ENCODE results near the gene VANGL2.

Gene VANGL2

GRCh38 chr1:160363951-160364735, 36.2 kb upstream of the VANGL2 start:
- no peak for TF ChIP-seq GATA3 (IDR thresholded peaks at IDR 0.05; ENCODE audit: low read depth, low read length)
- no peak for TF ChIP-seq GATA2 (IDR thresholded peaks at IDR 0.05; ENCODE audit: low read depth, low read length)

- TF ChIP-seq GATA3 (IDR thresholded peaks at IDR 0.05; ENCODE audit: low read depth, low read length) (no peak), GATA2 (IDR thresholded peaks at IDR 0.05; ENCODE audit: low read depth, low read length) (no peak)
These were observed 35.0 kb upstream of the VANGL2 start for GRCh38 chr1:160365325-160365724.

GRCh38 chr1:160366731-160367515, 33.4 kb upstream of the VANGL2 start, which contains the start of gene NHLH1:
Gene NHLH1 (plus strand): TSS chr1:160367071. CDS start chr1:160370732, 3,661 bp downstream.
- TF ChIP-seq GATA3 (IDR thresholded peaks at IDR 0.05; ENCODE audit: low read depth, low read length) = no peak

- TF ChIP-seq GATA2 (IDR thresholded peaks at IDR 0.05; ENCODE audit: low read depth, low read length) (no peak), GATA3 (IDR thresholded peaks at IDR 0.05; ENCODE audit: low read depth, low read length) (no peak)
These were observed 32.9 kb upstream of the VANGL2 start for GRCh38 chr1:160367516-160367900.

- TF ChIP-seq GATA2 (IDR thresholded peaks at IDR 0.05; ENCODE audit: low read depth, low read length) = no peak
- no peak for TF ChIP-seq GATA3 (IDR thresholded peaks at IDR 0.05; ENCODE audit: low read depth, low read length)
These were observed 32.1 kb upstream of the VANGL2 start for GRCh38 chr1:160367934-160368923.

- TF ChIP-seq GATA3 (IDR thresholded peaks at IDR 0.05; ENCODE audit: low read depth, low read length) (no peak), GATA2 (IDR thresholded peaks at IDR 0.05; ENCODE audit: low read depth, low read length) (no peak)
These were observed 31.3 kb upstream of the VANGL2 start for GRCh38 chr1:160369087-160369486.

GRCh38 chr1:160370561-160371345, 29.6 kb upstream of the VANGL2 start:
- TF ChIP-seq GATA3 (IDR thresholded peaks at IDR 0.05; ENCODE audit: low read depth, low read length) (no peak), GATA2 (IDR thresholded peaks at IDR 0.05; ENCODE audit: low read depth, low read length) (no peak)

- no peak for TF ChIP-seq GATA2 (IDR thresholded peaks at IDR 0.05; ENCODE audit: low read depth, low read length)
- no peak for TF ChIP-seq GATA3 (IDR thresholded peaks at IDR 0.05; ENCODE audit: low read depth, low read length)
These were observed 29.1 kb upstream of the VANGL2 start for GRCh38 chr1:160371346-160371631.

GRCh38 chr1:160371756-160372155, 28.6 kb upstream of the VANGL2 start:
- TF ChIP-seq GATA2 (IDR thresholded peaks at IDR 0.05; ENCODE audit: low read depth, low read length) (no peak), GATA3 (IDR thresholded peaks at IDR 0.05; ENCODE audit: low read depth, low read length) (no peak)

GRCh38 chr1:160373696-160374095, 26.7 kb upstream of the VANGL2 start:
- TF ChIP-seq GATA3 (IDR thresholded peaks at IDR 0.05; ENCODE audit: low read depth, low read length) (no peak), GATA2 (IDR thresholded peaks at IDR 0.05; ENCODE audit: low read depth, low read length) (no peak)

- no peak for TF ChIP-seq GATA3 (IDR thresholded peaks at IDR 0.05; ENCODE audit: low read depth, low read length)
- no peak for TF ChIP-seq GATA2 (IDR thresholded peaks at IDR 0.05; ENCODE audit: low read depth, low read length)
These were observed 25.9 kb upstream of the VANGL2 start for GRCh38 chr1:160374306-160375110.

- TF ChIP-seq GATA3 (IDR thresholded peaks at IDR 0.05; ENCODE audit: low read depth, low read length) (no peak), GATA2 (IDR thresholded peaks at IDR 0.05; ENCODE audit: low read depth, low read length) (no peak; the same call in 1 of the 2 replicates)
These were observed 24.4 kb upstream of the VANGL2 start for GRCh38 chr1:160375788-160376524.

All from SH-SY5Y (cell line).